Measurements from ENCODE around the gene ADD2.

Gene ADD2

GRCh38 chr2:70789304-70790135, 21.5 kb upstream of the ADD2 start:
- DNase-seq (ENCODE audit: low spot score): peak; percentile 66

GRCh38 chr2:70785137-70785911, 17.3 kb upstream of the ADD2 start:
- peak; percentile 41 for DNase-seq (ENCODE audit: low spot score)

GRCh38 chr2:70784320-70784719, 16.3 kb upstream of the ADD2 start:
- DNase-seq (ENCODE audit: low spot score): no peak

GRCh38 chr2:70779911-70780545, 12.0 kb upstream of the ADD2 start:
- DNase-seq (ENCODE audit: low spot score): no peak

GRCh38 chr2:70779491-70779890, 11.5 kb upstream of the ADD2 start:
- DNase-seq (ENCODE audit: low spot score): no peak

GRCh38 chr2:70778676-70779075, 10.7 kb upstream of the ADD2 start:
- no peak for DNase-seq (ENCODE audit: low spot score)

GRCh38 chr2:70777450-70777849, 9.4 kb upstream of the ADD2 start:
- DNase-seq (ENCODE audit: low spot score): no peak

- DNase-seq (ENCODE audit: low spot score): no peak
Observed at GRCh38 chr2:70776266-70776665, 8.3 kb upstream of the ADD2 start.

GRCh38 chr2:70775141-70775540, 7.1 kb upstream of the ADD2 start:
- no peak for DNase-seq (ENCODE audit: low spot score)

- DNase-seq (ENCODE audit: low spot score): no peak
Observed at GRCh38 chr2:70772486-70773155, 4.6 kb upstream of the ADD2 start.

- DNase-seq (ENCODE audit: low spot score): no peak
Observed at GRCh38 chr2:70771446-70771845, 3.4 kb upstream of the ADD2 start.

GRCh38 chr2:70769450-70769849, 1.4 kb upstream of the ADD2 start:
- DNase-seq (ENCODE audit: low spot score): no peak

- DNase-seq (ENCODE audit: low spot score): no peak
Observed at GRCh38 chr2:70768590-70769085, 638 bp upstream of the ADD2 start.

GRCh38 chr2:70767079-70767698, 811 bp downstream of the ADD2 start:
- DNase-seq (ENCODE audit: low spot score): peak; percentile 64

- peak; percentile 13 for DNase-seq (ENCODE audit: low spot score)
Observed at GRCh38 chr2:70766357-70767078, 1.5 kb downstream of the ADD2 start.

GRCh38 chr2:70765507-70765906, 2.5 kb downstream of the ADD2 start:
- DNase-seq (ENCODE audit: low spot score): no peak

- DNase-seq (ENCODE audit: low spot score): no peak
Observed at GRCh38 chr2:70759446-70759845, 8.6 kb downstream of the ADD2 start.

GRCh38 chr2:70757966-70758365, 10.0 kb downstream of the ADD2 start:
- no peak for DNase-seq (ENCODE audit: low spot score)

- DNase-seq (ENCODE audit: low spot score): no peak
Observed at GRCh38 chr2:70757360-70757759, 10.6 kb downstream of the ADD2 start.

GRCh38 chr2:70756128-70756527, 11.9 kb downstream of the ADD2 start:
- DNase-seq (ENCODE audit: low spot score): no peak

- no peak for DNase-seq (ENCODE audit: low spot score)
Observed at GRCh38 chr2:70753902-70754301, 14.1 kb downstream of the ADD2 start.

All from SK-N-DZ (cell line).